ENCODE results near the gene GALE. TPM values are rescaled to one million over a fixed set of nuclear protein-coding genes. Genes with fewer than 3 reads are reported as not detected.

GALE gene
- total and polyA plus RNA-seq, 2 experiments from 2014 or later: 25.8 to 65.7 TPM

GRCh38 chr1:23793018-23793781, 7.4 kb downstream of the GALE start:
- TF ChIP-seq CTCF (IDR thresholded peaks at IDR 0.05; ENCODE audit: low read depth, low read length): no peak
- no peaks in the 10 kb centered on the region for H3K27me3 ChIP-seq
- H3K9me3 ChIP-seq (ENCODE audit: low read depth): no peaks in the 10 kb centered on the region
- no peak overlapping the region for H3K27ac ChIP-seq
- H3K4me3 ChIP-seq: no peak overlapping the region
- peaks cover 4% of the 10 kb centered on the region for H3K36me3 ChIP-seq
- peak in 1 of 2 donors; percentile 48 for DNase-seq (ENCODE audit: low read depth in 1 of 2, low spot score in 1 of 2)
- peaks cover 6% of the 10 kb centered on the region for H3K4me1 ChIP-seq (ENCODE audit: low read depth)

- TF ChIP-seq CTCF (IDR thresholded peaks at IDR 0.05; ENCODE audit: low read depth, low read length): no peak
- no peak for DNase-seq (ENCODE audit: low read depth in 1 of 2, low spot score in 1 of 2)
- H3K9me3 ChIP-seq (ENCODE audit: low read depth): no peaks in the 10 kb centered on the region
- H3K27ac ChIP-seq: no peak overlapping the region
- peaks cover 6% of the 10 kb centered on the region for H3K4me1 ChIP-seq (ENCODE audit: low read depth)
- H3K27me3 ChIP-seq: no peaks in the 10 kb centered on the region
- H3K36me3 ChIP-seq: peaks cover 9% of the 10 kb centered on the region
- peak overlapping the region; percentile 89 for H3K4me3 ChIP-seq
Observed at GRCh38 chr1:23792151-23792945, 8.2 kb downstream of the GALE start.

- peak; percentile 32 to 47 for DNase-seq (ENCODE audit: low read depth in 1 of 2, low spot score in 1 of 2)
- Histone ChIP-seq H3K27ac (peak overlapping the region; percentile 64), H3K9me3 (ENCODE audit: low read depth) (no peaks in the 10 kb centered on the region), H3K4me3 (peak overlapping the region; percentile 89), H3K27me3 (no peaks in the 10 kb centered on the region), H3K4me1 (ENCODE audit: low read depth) (peaks cover 6% of the 10 kb centered on the region), H3K36me3 (peaks cover 17% of the 10 kb centered on the region)
- TF ChIP-seq CTCF (IDR thresholded peaks at IDR 0.05; ENCODE audit: low read depth, low read length): no peak
Observed at GRCh38 chr1:23791516-23792047, 9.0 kb downstream of the GALE start.

- Histone ChIP-seq H3K27ac (peak within 1 kb of the TSS; percentile 64), H3K9me3 (ENCODE audit: low read depth) (no peaks in the 10 kb centered on the region), H3K27me3 (no peaks in the 10 kb centered on the region), H3K4me3 (peak within 1 kb of the TSS; percentile 89), H3K4me1 (ENCODE audit: low read depth) (peaks cover 6% of the 10 kb centered on the region), H3K36me3 (peaks cover 21% of the 10 kb centered on the region)
- TF ChIP-seq CTCF (IDR thresholded peaks at IDR 0.05; ENCODE audit: low read depth, low read length): no peak
- peak; percentile 94 to 96 for DNase-seq (ENCODE audit: low read depth in 1 of 2, low spot score in 1 of 2)
Observed at GRCh38 chr1:23790696-23791515, 9.6 kb downstream of the GALE start, which contains the start of gene LYPLA2. Gene LYPLA2, plus strand, starts transcription at chr1:23791145. Its CDS starts 1,538 bp downstream, at chr1:23792683.

- peaks cover 29% of the 10 kb centered on the region for H3K36me3 ChIP-seq
- no peak for TF ChIP-seq CTCF (IDR thresholded peaks at IDR 0.05; ENCODE audit: low read depth, low read length)
- DNase-seq (ENCODE audit: low read depth in 1 of 2, low spot score in 1 of 2): no peak
- H3K27ac ChIP-seq: no peak overlapping the region
- H3K4me3 ChIP-seq: no peak overlapping the region
- H3K9me3 ChIP-seq (ENCODE audit: low read depth): no peaks in the 10 kb centered on the region
- H3K4me1 ChIP-seq (ENCODE audit: low read depth): peaks cover 6% of the 10 kb centered on the region
- no peaks in the 10 kb centered on the region for H3K27me3 ChIP-seq
Observed at GRCh38 chr1:23788695-23789094, 11.9 kb downstream of the GALE start.
